Jurkat, Clone E6-1 (cell line): ENCODE results near the gene SYNDIG1.

Experiments used
- DNase-seq: peaks from one replicate; pipeline ENCODE4 v3.0.0-alpha.2; 2011; ENCODE audit warnings: low read depth, low spot score
- H3K4me3 ChIP-seq: 2 replicates; pipeline ENCODE4 v1.5.1; 2011; ENCODE audit warnings: mild to moderate bottlenecking, low read length, control low read depth, moderate library complexity

SYNDIG1 gene

DNA sequence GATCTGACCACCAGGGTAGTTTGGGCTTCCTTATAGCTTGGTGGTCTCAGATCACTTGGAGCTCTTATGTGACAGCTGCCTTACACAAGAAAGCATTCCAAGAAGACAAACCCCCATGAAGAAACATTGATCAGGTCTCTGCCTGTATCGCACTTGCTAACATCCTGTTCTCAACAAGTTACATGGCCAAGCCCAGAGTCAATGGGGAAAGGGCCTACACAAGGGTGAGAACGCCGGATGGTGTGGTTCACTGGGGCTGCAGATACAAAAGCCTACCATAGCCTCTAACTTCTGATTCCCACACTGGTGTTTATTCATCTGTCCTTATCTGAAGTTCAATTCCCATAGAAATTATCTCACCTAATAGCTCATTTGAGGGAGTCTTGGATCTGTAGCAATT lies 235.5 kb downstream of the SYNDIG1 start:
- no peak for DNase-seq

DNA sequence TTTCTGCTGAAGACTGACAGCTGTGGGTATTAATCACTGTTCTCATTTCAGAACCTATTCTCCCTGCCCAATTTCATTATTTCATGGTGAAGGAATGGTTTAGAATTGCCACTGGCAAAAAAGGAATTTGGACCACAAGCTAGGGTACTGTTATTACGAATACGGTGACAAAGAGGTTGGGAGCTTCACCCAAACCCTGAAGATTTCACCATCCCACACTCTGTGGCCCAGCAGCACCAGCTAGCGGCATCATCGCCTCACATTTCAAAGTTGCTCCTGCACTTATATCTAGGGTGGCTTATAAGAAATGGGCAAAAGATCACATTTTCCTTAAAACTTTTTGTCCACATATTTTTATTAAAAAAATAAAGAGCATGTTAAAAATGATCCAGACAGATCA lies 236.1 kb downstream of the SYNDIG1 start:
- no peak for DNase-seq
- H3K4me3 ChIP-seq: no peak overlapping the region

More for the DNA sequence above, 235.5 kb downstream of the SYNDIG1 start:
- H3K4me3 ChIP-seq: no peak overlapping the region

DNA sequence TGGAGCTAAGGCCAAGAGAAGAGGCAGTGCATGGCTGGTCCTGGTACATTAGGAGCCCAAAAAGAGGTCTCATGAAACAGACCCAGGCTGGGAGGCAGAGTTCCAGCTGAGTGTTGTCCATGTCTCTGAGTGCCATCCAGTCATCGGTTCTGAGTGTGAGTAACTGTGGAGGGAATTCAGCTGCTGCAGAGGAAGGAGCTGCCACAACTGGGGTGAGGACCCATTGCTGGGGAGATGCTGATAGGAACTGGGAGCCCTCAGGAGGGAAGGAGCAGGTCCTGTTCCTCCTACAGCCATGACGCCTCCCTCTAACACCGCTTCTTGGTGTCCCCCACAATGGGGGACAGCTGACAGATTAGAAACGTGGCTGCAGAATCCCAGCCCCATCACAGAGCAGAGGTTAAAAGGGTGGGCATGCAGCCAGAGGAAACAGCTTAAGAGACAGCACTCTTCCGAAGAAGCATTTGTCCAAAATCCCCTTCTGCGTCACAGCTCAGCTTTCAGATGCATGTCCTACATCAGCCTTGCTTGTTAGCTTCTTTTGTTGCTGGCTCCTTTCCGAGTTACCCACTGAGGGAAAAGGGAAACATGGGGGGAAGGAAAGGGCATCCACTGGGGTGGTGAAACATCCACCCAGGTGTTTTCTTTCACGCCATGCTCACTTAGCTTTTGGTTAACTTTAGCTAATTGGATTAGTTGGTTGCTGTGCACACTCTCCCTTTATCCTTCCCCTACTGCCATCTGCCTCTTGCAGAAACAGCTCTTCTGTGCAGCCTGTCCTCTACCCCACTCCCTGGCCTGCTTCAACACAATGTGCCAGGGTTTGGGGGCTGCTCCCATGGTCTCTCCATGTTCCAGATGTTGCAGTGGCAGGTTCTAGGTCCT lies 239.2 kb downstream of the SYNDIG1 start:
- no peak overlapping the region for H3K4me3 ChIP-seq
- DNase-seq: no peak
